ENCODE results near the gene CFAP20. TPM values are rescaled to one million over a fixed set of nuclear protein-coding genes. Genes with fewer than 3 reads are reported as not detected.

CFAP20 gene
- total and polyA plus RNA-seq, 2 of the 13 experiments (the other 11 are each of a cell fraction or from before 2014, with no cell fraction given), result 73.1 to 87.4 TPM

GRCh38 chr16:58129097-58129936 is at the start of gene CFAP20 (continued):
- TF ChIP-seq ZXDC (CRISPR knock-in tag; IDR thresholded peaks at IDR 0.05) (no peak), ZNF205 (CRISPR knock-in tag; IDR thresholded peaks at IDR 0.05) (peak; percentile 83), ZNF276 (CRISPR knock-in tag; IDR thresholded peaks at IDR 0.05; ENCODE audit: low read depth) (peak; percentile 83; the same call in 1 of the 2 replicates), WIZ (CRISPR knock-in tag; IDR thresholded peaks at IDR 0.05) (0 out of 2 replicates have a peak, but pooled peaks have one; percentile 51), ZNF746 (CRISPR knock-in tag; IDR thresholded peaks at IDR 0.05) (no peak; the same call in 1 of the 2 replicates), NR2F1 (CRISPR knock-in tag; IDR thresholded peaks at IDR 0.05) (no peak), ZNF614 (CRISPR knock-in tag; IDR thresholded peaks at IDR 0.05; ENCODE audit: borderline replicate concordance) (peak; percentile 66; the same call in 1 of the 2 replicates), THAP9 (CRISPR knock-in tag; IDR thresholded peaks at IDR 0.05; ENCODE audit: borderline replicate concordance) (peak; percentile 88; the same call in 1 of the 2 replicates), FOXC1 (CRISPR knock-in tag; IDR thresholded peaks at IDR 0.05; ENCODE audit: borderline replicate concordance) (peak; percentile 97), AHDC1 (CRISPR knock-in tag; IDR thresholded peaks at IDR 0.05; ENCODE audit: borderline replicate concordance) (peak; percentile 75; the same call in 1 of the 2 replicates), TCF7L2 (IDR thresholded peaks at IDR 0.05; ENCODE audit: low read depth, low read length) (no peak), JUNB (CRISPR knock-in tag; IDR thresholded peaks at IDR 0.05; ENCODE audit: borderline replicate concordance) (peak; percentile 32; the same call in 1 of the 2 replicates), ZNF589 (CRISPR knock-in tag; conservative IDR thresholded peaks at IDR 0.05) (peak; percentile 74), ZNF430 (CRISPR knock-in tag; IDR thresholded peaks at IDR 0.05) (peak; percentile 98)

Data from HepG2 (cell line).